Activated CD4-positive, alpha-beta T cell treated with anti-CD3 and anti-CD28 coated beads, Interleukin-10, Interleukin-2, amounts not matched to agents 100 ng/mL and 50 ng/mL, durations not matched to agents 16 hours and 8 hours (primary cell): ENCODE results near the gene NDUFB8.

Source experiments
- DNase-seq: peaks from one replicate; pipeline ENCODE4 v3.0.0-alpha.2; 2020

NDUFB8 gene

GRCh38 chr10:100535715-100536353, 6.2 kb upstream of the NDUFB8 start, which contains the start of gene HIF1AN:
Gene HIF1AN (plus strand): TSS chr10:100535943. CDS start chr10:100535959, 16 bp downstream.
- peak; percentile 95 for DNase-seq

- no peak for DNase-seq
These were observed 5.7 kb upstream of the NDUFB8 start for GRCh38 chr10:100535338-100535714.

- DNase-seq, result no peak
These were observed 5.1 kb upstream of the NDUFB8 start for GRCh38 chr10:100534726-100535125.

DNA sequence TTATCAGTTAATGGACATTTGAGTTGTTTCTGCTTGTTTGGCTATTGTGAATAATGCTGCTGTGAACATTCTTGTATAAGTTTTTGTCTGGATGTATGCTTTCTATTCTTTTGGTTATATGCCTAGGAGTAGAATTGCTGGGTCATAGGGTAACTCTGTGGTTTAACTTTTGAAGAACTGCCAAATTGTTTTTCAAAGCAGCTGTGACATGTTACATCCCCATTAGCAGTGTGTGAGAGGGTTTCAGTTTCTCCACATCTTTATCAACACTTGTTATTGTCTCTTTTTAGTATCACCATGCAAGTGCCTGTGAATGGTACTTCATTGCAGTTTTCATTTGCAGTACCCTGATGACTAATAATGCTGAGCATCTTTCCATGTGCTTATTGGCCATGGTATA, 2.1 kb upstream of the NDUFB8 start:
- peak; percentile 46 for DNase-seq

DNA sequence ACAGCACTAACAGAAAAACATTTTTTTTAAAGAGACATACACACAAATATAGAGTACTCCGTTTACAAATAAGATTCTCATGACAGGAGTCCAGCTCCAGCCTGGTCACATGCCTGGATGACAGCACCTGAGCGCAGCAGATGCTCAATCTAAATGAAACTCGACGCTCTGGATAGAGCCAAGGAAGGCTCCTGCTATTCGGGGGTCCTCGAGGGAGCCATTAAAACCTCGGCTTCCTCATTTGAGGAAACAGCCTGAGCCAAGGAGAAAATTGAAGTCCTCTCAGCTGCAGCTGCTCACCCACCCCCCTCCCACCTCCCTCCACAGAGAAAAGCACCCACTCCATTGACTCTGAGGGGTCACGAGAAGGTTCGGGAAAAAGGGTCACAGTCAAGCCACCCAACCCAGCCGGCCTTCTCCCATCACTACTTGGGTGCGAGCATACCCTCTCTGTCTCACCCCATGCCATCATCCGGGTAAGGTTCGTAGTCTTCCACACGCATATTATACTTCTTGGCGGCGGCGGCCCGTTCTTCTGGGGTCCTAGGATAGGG, 673 bp downstream of the NDUFB8 start:
- DNase-seq, result no peak

- peak; percentile 60 for DNase-seq
These were observed 1.4 kb downstream of the NDUFB8 start for GRCh38 chr10:100528123-100528886.

DNA sequence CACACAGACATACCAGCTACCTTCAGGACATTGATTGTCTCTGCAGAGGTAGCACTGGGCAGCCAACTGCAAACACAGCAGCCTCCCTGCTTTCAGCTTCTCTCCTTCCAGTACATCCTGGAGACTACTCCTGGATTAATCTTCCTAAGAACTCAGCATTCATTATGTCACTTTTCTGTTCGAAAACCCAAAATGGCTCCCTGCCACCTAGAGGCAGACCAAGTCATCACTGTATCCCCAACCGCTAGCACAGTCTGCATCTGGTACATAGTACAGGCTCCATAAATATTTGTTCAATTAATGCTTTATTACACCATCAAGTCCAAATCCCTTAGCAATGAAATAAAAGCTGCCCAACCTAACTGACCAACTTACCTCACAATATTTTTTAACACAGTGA, 5.0 kb downstream of the NDUFB8 start:
- no peak for DNase-seq

- DNase-seq, result no peak
These were observed 5.5 kb downstream of the NDUFB8 start for GRCh38 chr10:100524206-100524605.

- DNase-seq, result no peak
These were observed 6.7 kb downstream of the NDUFB8 start for GRCh38 chr10:100522945-100523344.

GRCh38 chr10:100522107-100522801, 7.4 kb downstream of the NDUFB8 start:
- DNase-seq, result no peak

DNA sequence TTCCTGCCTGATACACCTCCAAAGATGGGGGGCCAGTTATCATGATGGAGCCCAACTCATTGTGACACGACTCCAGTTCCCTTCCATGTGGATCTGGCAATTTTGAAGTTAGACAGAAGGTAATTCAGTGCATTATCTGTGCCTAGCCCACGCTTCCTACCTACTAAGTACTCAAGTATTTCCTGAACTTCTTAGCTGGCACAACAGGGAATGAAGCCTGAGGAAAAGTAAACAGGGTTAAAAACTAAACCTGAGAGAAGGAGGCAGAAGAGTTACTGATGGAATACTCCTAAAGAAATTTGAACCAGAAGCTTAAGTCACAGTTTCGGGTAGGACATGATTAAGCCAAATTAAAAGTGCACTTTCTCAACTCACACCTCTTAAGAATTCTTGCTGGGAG, 8.9 kb downstream of the NDUFB8 start:
- DNase-seq, result no peak

GRCh38 chr10:100519311-100520051, 10.2 kb downstream of the NDUFB8 start, which contains the start of gene SEC31B:
Gene SEC31B (minus strand): TSS chr10:100519861. CDS start chr10:100516952, 2,909 bp downstream.
- no peak for DNase-seq

DNA sequence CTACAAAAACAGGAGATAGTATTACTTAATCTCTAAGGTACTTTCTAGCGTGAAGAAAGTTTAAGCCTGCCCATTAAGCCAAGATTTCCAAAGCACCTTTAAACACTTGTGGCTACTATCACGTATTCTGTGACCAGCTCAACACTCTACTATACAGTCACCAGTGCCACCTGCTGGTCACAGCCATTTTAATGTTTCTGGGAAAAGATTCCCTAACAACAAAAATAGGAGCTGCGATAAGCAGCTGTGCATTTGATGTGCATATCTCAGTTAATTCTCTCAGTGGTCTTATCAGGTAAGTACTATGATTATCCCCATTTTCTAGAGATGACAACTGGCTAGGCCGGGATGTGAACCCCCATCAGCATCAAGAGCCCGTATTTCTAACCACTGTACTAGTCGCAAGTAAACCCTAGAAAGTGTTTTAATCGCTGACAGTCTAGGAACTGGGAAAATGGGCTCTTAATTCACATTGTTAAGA, 10.9 kb downstream of the NDUFB8 start:
- peak; percentile 70 for DNase-seq

DNA sequence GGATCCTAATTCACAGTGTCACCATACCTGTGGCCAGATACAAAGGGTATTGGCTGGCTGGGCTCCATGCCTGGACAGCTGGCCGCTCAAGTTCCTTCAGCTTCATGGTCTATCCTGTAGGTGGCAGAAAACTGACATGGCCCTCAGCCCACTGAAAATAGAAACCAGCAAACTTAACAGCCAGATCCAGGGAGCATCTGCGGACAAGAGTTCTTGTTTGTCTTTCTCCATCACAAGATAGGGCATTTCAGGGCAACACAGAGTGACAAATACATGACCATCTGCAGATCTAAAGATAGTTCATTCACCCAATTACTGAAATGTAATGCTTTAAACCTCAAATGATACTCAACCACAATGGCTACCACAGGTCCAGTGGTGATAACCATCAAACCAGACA, 12.8 kb downstream of the NDUFB8 start:
- no peak for DNase-seq

GRCh38 chr10:100515612-100516011, 14.1 kb downstream of the NDUFB8 start:
- no peak for DNase-seq

GRCh38 chr10:100510533-100511308, 18.9 kb downstream of the NDUFB8 start:
- DNase-seq, result peak; percentile 95

- peak; percentile 90 for DNase-seq
These were observed 20.3 kb downstream of the NDUFB8 start for GRCh38 chr10:100509241-100509840.

DNA sequence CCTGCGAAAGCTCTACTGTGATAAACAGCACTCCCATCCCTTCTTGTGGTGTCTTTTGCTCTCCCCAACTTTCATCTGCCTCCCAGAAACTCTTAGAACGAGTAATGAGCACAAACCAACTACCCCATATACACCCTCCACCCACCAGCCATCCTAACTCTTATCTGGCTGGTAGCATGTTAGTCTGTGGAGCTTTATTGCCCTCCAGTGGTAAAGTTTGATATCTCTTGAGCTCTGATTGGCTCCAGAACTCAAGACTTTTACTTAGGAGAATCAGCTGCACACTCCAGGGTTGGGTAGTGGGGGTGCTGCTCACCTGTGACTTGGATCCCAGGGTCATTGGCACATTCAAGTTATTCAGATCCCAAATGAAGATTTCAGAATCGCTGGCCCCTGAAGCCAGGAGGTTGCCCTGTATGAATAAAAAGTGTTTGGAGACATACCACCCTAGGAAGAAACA, 20.9 kb downstream of the NDUFB8 start:
- DNase-seq, result peak; percentile 86

DNA sequence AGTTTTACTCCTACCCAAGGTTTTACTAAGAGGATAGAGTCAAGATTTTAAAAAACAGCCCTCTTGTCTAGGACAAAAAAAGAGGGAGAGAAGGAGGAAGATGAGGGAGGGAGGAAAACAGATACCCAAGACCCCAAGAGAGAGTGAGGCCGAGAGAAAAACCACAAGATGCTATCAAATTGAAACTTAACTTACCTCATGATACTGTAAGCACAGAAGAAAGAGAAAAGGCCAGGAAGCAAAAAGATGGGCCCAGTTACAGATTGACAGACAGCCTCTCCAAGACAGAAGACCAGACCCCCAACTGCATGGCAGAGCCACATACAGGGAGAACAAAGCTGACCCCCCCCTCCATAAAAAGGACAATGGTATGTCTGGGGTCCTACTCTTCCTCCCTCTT, 21.4 kb downstream of the NDUFB8 start:
- peak; percentile 54 for DNase-seq

DNA sequence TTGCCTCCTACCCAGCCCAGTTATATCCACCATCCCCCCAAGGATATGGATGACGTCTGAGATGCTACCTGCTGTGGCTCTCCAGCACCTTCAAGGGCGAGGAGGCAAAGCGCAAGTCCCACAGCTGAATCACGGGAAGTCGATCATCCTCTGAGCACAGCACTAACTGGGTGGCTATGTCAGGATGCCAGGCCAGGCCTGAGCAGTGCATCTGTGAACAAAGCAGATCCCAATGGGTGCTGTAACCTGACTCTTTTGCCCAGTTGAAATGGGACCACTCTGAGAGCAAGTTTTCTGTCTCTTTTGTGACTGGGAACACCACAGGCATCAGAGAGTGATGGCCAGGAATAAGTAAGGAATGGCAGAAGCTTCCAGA, 22.3 kb downstream of the NDUFB8 start:
- DNase-seq, result peak; percentile 17
